Type B pancreatic cell (in vitro differentiated cells): ENCODE data around the gene PLA2G15. TPM values are rescaled to one million over a fixed set of nuclear protein-coding genes. Genes with fewer than 3 reads are reported as not detected.

ENCODE experiments used
- DNase-seq: peaks from one replicate; pipeline ENCODE4 v3.0.0; 2021; ENCODE audit warnings: mixed read lengths; ENCODE audit not compliant: unreplicated experiment; ENCODE audit errors: extremely low spot score
- H3K27ac Mint-ChIP-seq: 2 replicates; pipeline ENCODE4 v1.8.0; 2021; ENCODE audit warnings: mild to moderate bottlenecking, mixed read lengths
- H3K27me3 Mint-ChIP-seq: 2 replicates; pipeline ENCODE4 v1.8.0; 2021; ENCODE audit warnings: mixed read lengths
- H3K36me3 Mint-ChIP-seq: 2 replicates; pipeline ENCODE4 v1.8.0; 2021; ENCODE audit warnings: mixed read lengths
- H3K4me1 Mint-ChIP-seq: one replicate; pipeline ENCODE4 v1.8.0; 2021; ENCODE audit warnings: mixed read lengths; ENCODE audit not compliant: unreplicated experiment
- H3K4me3 Mint-ChIP-seq: 2 replicates; pipeline ENCODE4 v1.8.0; 2021; ENCODE audit warnings: mild to moderate bottlenecking, mixed read lengths
- H3K9me3 Mint-ChIP-seq: 2 replicates; pipeline ENCODE4 v1.8.0; 2021; ENCODE audit warnings: mixed read lengths
- total RNA-seq: library from RNA; stranded (reverse); gene quantifications from 2 replicates; pipeline ENCODE4 v1.2.1, GENCODE V29; 2021; ENCODE audit warnings: low replicate concordance
- TF ChIP-seq, protein P1 (sequence below): fragments of 200-600 bp; sonication (generic); conservative IDR thresholded peaks from 2 replicates; pipeline ENCODE4 v1.5.0; 2021; ENCODE audit warnings: antibody characterized with exemption, mild to moderate bottlenecking

Gene PLA2G15
- total RNA-seq, 1 donor from 2014 or later, result 20.1 TPM

DNA sequence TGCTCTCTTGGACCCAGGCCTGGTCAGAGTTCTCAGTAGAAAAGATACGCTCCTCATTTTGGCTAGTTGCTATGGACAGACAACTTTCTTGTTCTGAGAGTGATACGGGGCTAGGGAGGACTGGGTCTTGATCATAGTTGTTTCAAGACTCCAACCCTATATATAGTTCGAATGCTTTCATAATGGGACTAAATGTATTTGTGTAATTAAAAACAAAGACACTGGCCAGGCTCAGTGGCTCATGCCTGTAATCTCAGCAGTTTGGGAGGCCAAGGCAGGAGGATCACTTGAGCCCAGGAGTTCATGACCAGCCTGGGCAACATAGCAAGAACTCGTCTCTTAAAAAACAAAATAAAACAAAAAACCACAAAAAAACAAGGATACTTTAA, 36.9 kb downstream of the PLA2G15 start:
- TF ChIP-seq, protein P1, sequence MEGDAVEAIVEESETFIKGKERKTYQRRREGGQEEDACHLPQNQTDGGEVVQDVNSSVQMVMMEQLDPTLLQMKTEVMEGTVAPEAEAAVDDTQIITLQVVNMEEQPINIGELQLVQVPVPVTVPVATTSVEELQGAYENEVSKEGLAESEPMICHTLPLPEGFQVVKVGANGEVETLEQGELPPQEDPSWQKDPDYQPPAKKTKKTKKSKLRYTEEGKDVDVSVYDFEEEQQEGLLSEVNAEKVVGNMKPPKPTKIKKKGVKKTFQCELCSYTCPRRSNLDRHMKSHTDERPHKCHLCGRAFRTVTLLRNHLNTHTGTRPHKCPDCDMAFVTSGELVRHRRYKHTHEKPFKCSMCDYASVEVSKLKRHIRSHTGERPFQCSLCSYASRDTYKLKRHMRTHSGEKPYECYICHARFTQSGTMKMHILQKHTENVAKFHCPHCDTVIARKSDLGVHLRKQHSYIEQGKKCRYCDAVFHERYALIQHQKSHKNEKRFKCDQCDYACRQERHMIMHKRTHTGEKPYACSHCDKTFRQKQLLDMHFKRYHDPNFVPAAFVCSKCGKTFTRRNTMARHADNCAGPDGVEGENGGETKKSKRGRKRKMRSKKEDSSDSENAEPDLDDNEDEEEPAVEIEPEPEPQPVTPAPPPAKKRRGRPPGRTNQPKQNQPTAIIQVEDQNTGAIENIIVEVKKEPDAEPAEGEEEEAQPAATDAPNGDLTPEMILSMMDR, result no peak
- H3K27me3 Mint-ChIP-seq, result no peaks in the 10 kb centered on the region
- H3K9me3 Mint-ChIP-seq, result no peaks in the 10 kb centered on the region
- DNase-seq, result no peak
- no peak overlapping the region for H3K4me3 Mint-ChIP-seq
- peaks cover 17% of the 10 kb centered on the region for H3K36me3 Mint-ChIP-seq
- H3K4me1 Mint-ChIP-seq, result peaks cover 5% of the 10 kb centered on the region
- H3K27ac Mint-ChIP-seq, result no peak overlapping the region

DNA sequence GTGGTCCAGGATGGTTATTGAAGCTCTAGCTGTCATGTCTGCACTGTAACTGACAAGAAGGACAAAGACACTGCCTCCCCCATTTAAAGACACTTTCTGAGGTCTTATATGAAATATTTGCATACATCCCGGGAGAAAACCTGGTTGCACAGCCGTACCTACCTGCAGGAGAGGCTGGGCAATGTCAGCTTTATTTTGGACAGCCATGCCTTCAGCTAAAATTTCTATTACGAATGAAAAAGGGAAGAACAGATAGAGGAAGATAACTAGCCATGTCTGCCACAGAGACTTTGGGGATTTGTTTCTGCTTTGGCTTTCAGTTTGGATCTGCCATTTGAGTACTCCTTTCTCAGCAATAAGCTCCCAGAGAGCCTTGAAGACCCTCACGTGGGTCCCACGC, 38.2 kb downstream of the PLA2G15 start:
- no peak overlapping the region for H3K27ac Mint-ChIP-seq
- TF ChIP-seq, protein P1, result no peak
- no peaks in the 10 kb centered on the region for H3K27me3 Mint-ChIP-seq
- no peak for DNase-seq
- H3K4me3 Mint-ChIP-seq, result no peak overlapping the region
- peaks cover 22% of the 10 kb centered on the region for H3K36me3 Mint-ChIP-seq
- H3K4me1 Mint-ChIP-seq, result peaks cover 5% of the 10 kb centered on the region
- H3K9me3 Mint-ChIP-seq, result no peaks in the 10 kb centered on the region

DNA sequence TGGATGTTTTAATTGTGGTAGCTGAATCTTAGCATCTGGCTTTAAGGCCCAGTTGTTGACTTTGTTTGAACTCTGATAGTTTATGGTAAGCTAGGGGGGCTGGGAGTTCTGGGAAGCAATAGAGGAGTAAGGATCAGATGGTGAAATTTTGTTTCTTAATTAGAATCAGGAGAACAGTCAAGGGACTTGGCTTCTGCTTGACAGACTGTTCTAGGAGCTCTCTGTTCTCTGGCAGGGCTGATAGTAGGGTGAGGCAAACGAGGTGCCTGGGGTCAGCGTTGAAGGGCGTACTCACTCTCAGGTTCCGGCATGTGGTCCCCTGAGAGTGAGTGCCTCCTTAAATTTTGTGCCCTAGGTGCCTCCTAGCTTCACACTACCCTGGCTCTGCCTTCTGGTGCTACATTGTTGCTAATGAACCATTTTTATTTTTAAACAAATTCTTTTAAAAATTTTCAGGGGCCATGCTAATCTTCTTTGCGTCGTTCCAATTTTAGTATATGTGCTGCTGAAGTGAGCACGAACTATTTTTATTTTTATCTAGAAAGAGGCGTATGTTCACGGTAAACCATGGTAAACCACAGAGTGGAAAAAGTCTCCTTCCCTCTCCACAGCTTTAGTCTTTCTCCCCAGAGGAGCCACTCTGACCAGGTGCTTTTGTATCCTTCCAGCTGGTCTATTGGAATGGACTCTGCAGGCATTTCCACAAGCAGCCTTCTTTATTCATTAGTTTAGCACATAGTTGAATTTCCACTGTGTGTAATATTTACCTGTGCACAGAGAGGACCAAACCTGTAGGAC, 38.8 kb downstream of the PLA2G15 start:
- Mint-ChIP-seq H3K27ac (no peak overlapping the region), H3K27me3 (no peaks in the 10 kb centered on the region), H3K4me1 (peaks cover 5% of the 10 kb centered on the region), H3K36me3 (peaks cover 22% of the 10 kb centered on the region), H3K4me3 (no peak overlapping the region), H3K9me3 (no peaks in the 10 kb centered on the region)
- DNase-seq, result no peak
- TF ChIP-seq, protein P1, result no peak

DNA sequence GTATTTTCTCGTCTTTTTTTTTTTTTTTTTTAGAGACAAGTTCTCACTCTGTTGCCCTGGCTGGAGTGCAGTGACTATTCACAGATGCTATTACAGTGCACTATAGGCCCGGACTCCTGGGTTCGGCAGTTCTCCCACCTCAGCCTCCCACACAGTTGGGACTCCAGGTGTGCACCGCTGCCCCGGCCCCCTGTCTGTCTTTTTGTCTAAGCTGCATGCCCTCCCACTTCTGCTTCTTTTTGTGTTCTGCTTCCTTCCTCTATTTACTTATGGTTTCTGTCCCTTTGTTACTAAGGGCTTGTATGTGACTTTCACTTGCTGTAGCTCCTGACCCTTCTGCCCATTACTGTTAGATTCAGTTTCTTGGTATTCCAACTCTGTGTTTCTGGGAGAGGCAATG, 39.7 kb downstream of the PLA2G15 start:
- DNase-seq, result no peak
- no peaks in the 10 kb centered on the region for H3K27me3 Mint-ChIP-seq
- H3K4me1 Mint-ChIP-seq, result peaks cover 7% of the 10 kb centered on the region
- H3K9me3 Mint-ChIP-seq, result no peaks in the 10 kb centered on the region
- TF ChIP-seq, protein P1, result no peak
- H3K27ac Mint-ChIP-seq, result no peak overlapping the region
- H3K4me3 Mint-ChIP-seq, result no peak overlapping the region
- peaks cover 20% of the 10 kb centered on the region for H3K36me3 Mint-ChIP-seq

DNA sequence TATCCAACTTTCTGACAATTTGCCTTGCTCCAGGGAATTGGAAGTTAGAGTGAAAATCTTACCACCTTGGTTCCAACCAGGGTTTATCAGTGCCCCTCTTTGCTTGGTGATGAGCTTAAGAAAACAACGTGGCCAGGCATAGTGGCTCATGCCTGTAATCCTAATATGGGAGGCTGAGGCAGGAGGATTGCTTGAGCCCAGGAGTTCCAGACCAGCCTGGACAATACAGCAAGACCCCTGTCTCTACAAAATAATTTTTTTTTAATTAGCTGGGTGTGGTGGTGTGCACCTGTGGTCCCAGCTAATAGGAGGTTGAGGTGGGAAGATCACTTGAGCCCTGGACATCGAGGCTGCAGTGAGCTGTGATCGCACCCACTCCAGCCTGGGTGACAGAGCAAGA, 40.5 kb downstream of the PLA2G15 start:
- no peak overlapping the region for H3K27ac Mint-ChIP-seq

More for the DNA sequence above, 40.5 kb downstream of the PLA2G15 start:
- TF ChIP-seq, protein P1, result no peak
- Mint-ChIP-seq H3K36me3 (peaks cover 18% of the 10 kb centered on the region), H3K27me3 (no peaks in the 10 kb centered on the region), H3K9me3 (no peaks in the 10 kb centered on the region), H3K4me3 (no peak overlapping the region), H3K4me1 (peaks cover 13% of the 10 kb centered on the region)
- DNase-seq, result no peak
